ENCODE results near the gene PLSCR5.

- no peak for TF ChIP-seq EZH2 (IDR thresholded peaks at IDR 0.05)
- TF ChIP-seq POLR2AphosphoS5 (IDR thresholded peaks at IDR 0.05; ENCODE audit: borderline replicate concordance, low read depth, low read length), result no peak
- TF ChIP-seq FOXP2 (optimal IDR thresholded peaks at IDR 0.05; ENCODE audit: control extremely low read depth, extremely low read length, insufficient read depth), result no peak
Measured at GRCh38 chr3:146581951-146582467, 23.1 kb downstream of the PLSCR5 start.

Data from SK-N-MC (cell line).